GM12878 (cell line): ENCODE results near the gene SEMA4G. TPM values are rescaled to one million over a fixed set of nuclear protein-coding genes. Genes with fewer than 3 reads are reported as not detected.
"Not testable (repeated sequence)": the region's sequence is repeated elsewhere in the genome, so short reads cannot be mapped to it uniquely, and the experiment has no call there.

Experiments
- ATAC-seq: fragments of 200-7000 bp; cut with Tn5 transposase; 3 replicates; pipeline ENCODE4 v1.9.1; 2020; ENCODE audit warnings: mild to moderate bottlenecking, moderate library complexity
- BruUV-seq: library from RNA; stranded (reverse); fragments of 400-500 nt; replicated peaks from 2 replicates; lab custom pipeline; 2021; lab: Mats Ljungman, UMichigan
- CTCF ChIA-PET: fragments of 300-600 bp; sonication (Branson Sonifier 250); formaldehyde crosslinking; extraction: SDS; loops from one replicate; lab custom pipeline; 2021; ENCODE audit warnings: inconsistent platforms; lab: Yijun Ruan, JAX
- POLR2A ChIA-PET: fragments of 350-600 bp; formaldehyde crosslinking; extraction: SDS; loops from one replicate; lab custom pipeline; 2021; ENCODE audit warnings: inconsistent platforms; lab: Charles Lee
- RAD21 ChIA-PET: fragments of 300-600 bp; sonication (Branson Sonifier 250); formaldehyde crosslinking; loops from one replicate; lab custom pipeline; 2023; ENCODE audit warnings: antibody characterized with exemption; ENCODE audit not compliant: unreplicated experiment; lab: Charles Lee
- SMC1A ChIA-PET: fragments of 300-600 bp; sonication (Branson Sonifier 250); formaldehyde crosslinking; loops from one replicate; lab custom pipeline; 2023; ENCODE audit not compliant: unreplicated experiment, uncharacterized antibody; lab: Charles Lee
- DNase-seq: peaks from one replicate; pipeline ENCODE4 v3.0.0-alpha.2; 2011; ENCODE audit warnings: low read depth, low spot score
- FAIRE-seq: peaks from 3 replicates; lab custom pipeline; 2011; peaks lifted over from hg19 to GRCh38; lab: Jason Lieb, UNC
- H2AFZ ChIP-seq: 2 replicates; pipeline ENCODE4 v1.6.0; 2011; ENCODE audit warnings: low read depth, low read length, control low read depth; ENCODE audit not compliant: control insufficient read depth
- H3K27ac ChIP-seq: 2 replicates; pipeline ENCODE4 v1.5.1; 2011; ENCODE audit warnings: control low read depth; ENCODE audit not compliant: control insufficient read depth, insufficient read depth
- H3K27me3 ChIP-seq, 2 experiments: replicated peaks in 1 of 2; 2 replicates each; pipeline versions ENCODE4 v1.6.0 to v1.6.1; 2011; ENCODE audit warnings: low read length in 1 of 2; ENCODE audit not compliant: control insufficient read depth in 2 of 2, insufficient read depth in 2 of 2
- H3K36me3 ChIP-seq, 2 experiments: 2 replicates each; pipeline ENCODE4 v1.5.1; 2011; ENCODE audit warnings: low read length in 1 of 2; ENCODE audit not compliant: control insufficient read depth in 2 of 2, insufficient read depth in 2 of 2
- H3K4me1 ChIP-seq: 2 replicates; pipeline ENCODE4 v1.6.1; 2011; ENCODE audit warnings: mild to moderate bottlenecking, low read length, moderate library complexity, mixed read lengths; ENCODE audit not compliant: control insufficient read depth, insufficient read depth
- H3K4me2 ChIP-seq: 2 replicates; pipeline ENCODE4 v1.6.0; 2011; ENCODE audit warnings: control low read depth; ENCODE audit not compliant: control insufficient read depth, insufficient read depth
- H3K4me3 ChIP-seq: fragments of 200-600 bp; sonication (generic); 2 replicates; pipeline ENCODE4 v1.5.1; 2016
- H3K79me2 ChIP-seq: 2 replicates; pipeline ENCODE4 v1.6.0; 2011; ENCODE audit warnings: low read length; ENCODE audit not compliant: control insufficient read depth, insufficient read depth
- H3K9ac ChIP-seq: 2 replicates; pipeline ENCODE4 v1.8.0; 2011; ENCODE audit warnings: low read length, control low read depth, mixed read lengths; ENCODE audit not compliant: control insufficient read depth, insufficient read depth
- H3K9me3 ChIP-seq: replicated peaks from 3 replicates; pipeline ENCODE4 v1.5.1; 2011; ENCODE audit warnings: mild to moderate bottlenecking, low read length; ENCODE audit not compliant: control insufficient read depth, insufficient read depth
- H4K20me1 ChIP-seq: 2 replicates; pipeline ENCODE4 v1.6.0; 2011; ENCODE audit not compliant: control insufficient read depth, insufficient read depth
- ATF7 ChIP-seq: fragments of 450-650 bp; IDR thresholded peaks from 2 replicates; pipeline ENCODE4 v1.6.1; 2016; ENCODE audit warnings: low read depth, mild to moderate bottlenecking
- BACH1 ChIP-seq: fragments of 450-650 bp; IDR thresholded peaks from 2 replicates; pipeline ENCODE4 v1.6.1; 2017; ENCODE audit warnings: mild to moderate bottlenecking, borderline replicate concordance
- CBX3 ChIP-seq: fragments of 200-600 bp; sonication (generic); IDR thresholded peaks from 2 replicates; pipeline ENCODE4 v1.6.1; 2016; ENCODE audit warnings: low read depth, borderline replicate concordance
- CEBPB ChIP-seq, 2 experiments: fragments of 150-350 bp in 1 of 2; IDR thresholded peaks; 2 replicates each; pipeline ENCODE4 v1.6.1; 2012 to 2014; ENCODE audit warnings: low read depth in 2 of 2, low read length in 2 of 2, borderline replicate concordance in 1 of 2, inconsistent platforms in 1 of 2
- EP300 ChIP-seq, 2 experiments: fragments of 150-350 bp in 1 of 2; IDR thresholded peaks; 2 replicates each; pipeline ENCODE4 v1.6.1; 2011 to 2012; ENCODE audit warnings: low read depth in 2 of 2, low read length in 2 of 2, borderline replicate concordance in 1 of 2, improper control_type of control experiment in 1 of 2, inconsistent platforms in 1 of 2; ENCODE audit not compliant: control insufficient read depth in 1 of 2
- FOS ChIP-seq: IDR thresholded peaks from 3 replicates; pipeline ENCODE4 v1.6.1; 2011; ENCODE audit warnings: borderline replicate concordance; ENCODE audit not compliant: insufficient read length; ENCODE audit errors: extremely low read depth
- JUNB ChIP-seq: IDR thresholded peaks from 2 replicates; pipeline ENCODE4 v1.6.1; 2016; ENCODE audit warnings: antibody characterized with exemption, mild to moderate bottlenecking
- KDM1A ChIP-seq: fragments of 200-600 bp; sonication (generic); IDR thresholded peaks from 2 replicates; pipeline ENCODE4 v1.6.1; 2016; ENCODE audit warnings: borderline replicate concordance
- MEF2B ChIP-seq: fragments of 450-650 bp; IDR thresholded peaks from 2 replicates; pipeline ENCODE4 v1.6.1; 2018; ENCODE audit warnings: mild to moderate bottlenecking, moderate library complexity; ENCODE audit not compliant: partially characterized antibody, poor library complexity, severe bottlenecking
- NBN ChIP-seq: fragments of 450-650 bp; IDR thresholded peaks from 2 replicates; pipeline ENCODE4 v1.6.1; 2016
- RAD51 ChIP-seq: fragments of 450-650 bp; IDR thresholded peaks from 2 replicates; pipeline ENCODE4 v1.6.1; 2016; ENCODE audit warnings: moderate library complexity, mild to moderate bottlenecking, inconsistent platforms
- SP1 ChIP-seq: IDR thresholded peaks from one replicate; pipeline ENCODE4 v1.6.1; 2011; ENCODE audit warnings: low read depth, low read length
- SRF ChIP-seq, 2 experiments: IDR thresholded peaks; 2 replicates each; pipeline ENCODE4 v1.6.1; 2011; ENCODE audit warnings: low read depth in 2 of 2, low read length in 2 of 2, mild to moderate bottlenecking in 1 of 2, moderate library complexity in 1 of 2
- USF1 ChIP-seq: IDR thresholded peaks from 2 replicates; pipeline ENCODE4 v1.6.1; 2011; ENCODE audit warnings: borderline replicate concordance, low read depth, mild to moderate bottlenecking, moderate library complexity, mixed read lengths, low read length; ENCODE audit not compliant: insufficient read depth; ENCODE audit errors: extremely low read length
- ZBED1 ChIP-seq: IDR thresholded peaks from 2 replicates; pipeline ENCODE4 v1.6.1; 2016; ENCODE audit warnings: borderline replicate concordance
- ZNF217 ChIP-seq: fragments of 450-650 bp; IDR thresholded peaks from 2 replicates; pipeline ENCODE4 v1.6.1; 2017; ENCODE audit warnings: antibody characterized with exemption, mild to moderate bottlenecking
- ZZZ3 ChIP-seq: IDR thresholded peaks from 2 replicates; pipeline ENCODE4 v1.6.1; 2011; ENCODE audit warnings: low read depth; ENCODE audit not compliant: control insufficient read depth, insufficient read length
- WGBS: methylation state at CpG from one replicate; pipeline ENCODE4 v1.1.6; 2016; ENCODE audit warnings: low lambda C conversion rate; ENCODE audit not compliant: insufficient replicate concordance, insufficient coverage; ENCODE audit errors: missing lambda C conversion rate; 5-methylcytosine and 5-hydroxymethylcytosine counted together
- in situ Hi-C: fragments of 300-500 bp; cut with MboI; formaldehyde crosslinking; loops from 9 replicates; pipeline ENCODE4 v1.14.3; 2018; ENCODE audit warnings: mixed read lengths
- intact Hi-C: fragments of 100-400 bp; cut with micrococcal nuclease; formaldehyde crosslinking; loops from one replicate; pipeline ENCODE4 v1.14.2; 2022; ENCODE audit not compliant: unreplicated experiment
- polyA plus RNA-seq, 11 experiments: library from polyadenylated mRNA; depleted of rRNA in 4 of 11; unstranded in 6 of 11; stranded (reverse) in 5 of 11; fragments of >200 nt; fragmentation: Nextera tagmentation in 4 of 11; fragmentation: Illumina TruSeq in 1 of 11; extraction: Ambion mirVana in 4 of 11; extraction: Trizol in 1 of 11; gene quantifications; 1 replicate in 1 of 11; 2 replicates in 10 of 11; pipeline versions ENCODE4 v1.2.1 to v1.2.3, GENCODE V29; 2011 to 2016; ENCODE audit warnings: inconsistent platforms in 2 of 11, missing spikeins in 2 of 11, low read depth in 1 of 11
- total RNA-seq, 4 experiments: library from RNA; depleted of rRNA in 3 of 4; stranded (reverse); fragments of >200 nt in 3 of 4; fragmentation: Illumina TruSeq in 1 of 4; extraction: Trizol in 1 of 4; gene quantifications; 2 replicates each; pipeline versions ENCODE4 v1.2.1 to v1.2.3, GENCODE V29; 2013 to 2021

SEMA4G gene
- total and polyA plus RNA-seq, 10 of the 15 experiments (the other 5 are each of a cell fraction or from before 2014, with no cell fraction given) = 0.09 to 2.3 (median 0.44) TPM; not detected in 4

GRCh38 chr10:100975397-100975796 is 6.1 kb downstream of the SEMA4G start:
- BruUV-seq, RAD21 ChIA-PET, POLR2A ChIA-PET, H3K27ac ChIP-seq, H3K36me3 ChIP-seq, H3K4me1 ChIP-seq, in situ Hi-C loops, H3K4me3 ChIP-seq, H3K27me3 ChIP-seq, FAIRE-seq, ATAC-seq, H3K4me2 ChIP-seq, intact Hi-C loops, H4K20me1 ChIP-seq, H3K9me3 ChIP-seq, H2AFZ ChIP-seq, SMC1A ChIA-PET, H3K79me2 ChIP-seq, DNase-seq, H3K9ac ChIP-seq: not testable (repeated sequence)
- CTCF ChIA-PET = interaction anchor here (1.0 to 1.5 kb wide), 3 partner anchors 10 to 39 kb away, joined by 4 to 5 read pairs (median 5); no protein-coding TSS in a partner anchor
- WGBS = 54% methylated on average over 8 of the region's 8 CpGs

- SMC1A ChIA-PET = no interaction called here
- Histone ChIP-seq H4K20me1 (no peaks in the 10 kb centered on the region), H3K4me1 (no peaks in the 10 kb centered on the region), H3K4me2 (no peak overlapping the region), H3K36me3 (peaks cover 0 to 3% of the 10 kb centered on the region in 2 experiments; a peak in 2 of 4 replicates), H3K79me2 (no peaks in the 10 kb centered on the region), H3K9ac (no peak overlapping the region), H3K9me3 (no peaks in the 10 kb centered on the region), H2AFZ (no peak overlapping the region), H3K4me3 (no peak overlapping the region), H3K27ac (no peak overlapping the region), H3K27me3 (no peaks in the 10 kb centered on the region)
- TF ChIP-seq ZZZ3 (no peak), ZBED1 (no peak), SP1 (no peak), ZNF217 (no peak), SRF (IDR thresholded peaks at IDR 0.05; ENCODE audit: low read depth in 2 of 2, low read length in 2 of 2) (no peak), CBX3 (no peak), RAD51 (no peak), NBN (no peak), USF1 (no peak), CEBPB (IDR thresholded peaks at IDR 0.05; ENCODE audit: borderline replicate concordance in 1 of 2, low read depth in 2 of 2, low read length in 2 of 2) (no peak), JUNB (no peak), FOS (no peak), KDM1A (no peak), MEF2B (no peak), BACH1 (no peak), EP300 (IDR thresholded peaks at IDR 0.05; ENCODE audit: borderline replicate concordance in 1 of 2, control insufficient read depth in 1 of 2, low read depth in 2 of 2, low read length in 2 of 2) (no peak), ATF7 (no peak)
- in situ Hi-C loops (no loop called here), intact Hi-C loops (no loop called here)
- FAIRE-seq (no peak), DNase-seq (no peak), ATAC-seq (no peak)
- CTCF ChIA-PET = no interaction called here
- POLR2A ChIA-PET = no interaction called here
- no TSS peak for BruUV-seq
- RAD21 ChIA-PET = no interaction called here
- WGBS = 47% methylated on average over 3 of the region's 3 CpGs
Observed at GRCh38 chr10:100976906-100977305, 7.6 kb downstream of the SEMA4G start.
